ENCODE data around the gene DRD1. TPM values are rescaled to one million over a fixed set of nuclear protein-coding genes. Genes with fewer than 3 reads are reported as not detected.
"Not testable (repeated sequence)": the region's sequence is repeated elsewhere in the genome, so short reads cannot be mapped to it uniquely, and the experiment has no call there.

DRD1 gene
- total RNA-seq, 2 experiments from 2014 or later, result not detected

- peaks cover 1% of the 10 kb centered on the region for H3K4me1 Mint-ChIP-seq
- H3K4me3 Mint-ChIP-seq, result no peak overlapping the region
Measured at GRCh38 chr5:175443514-175444059, 395 bp downstream of the DRD1 start.

GRCh38 chr5:175438234-175438857, 5.6 kb downstream of the DRD1 start:
- H3K4me3 Mint-ChIP-seq, result no peak overlapping the region
- H3K27ac Mint-ChIP-seq, result no peak overlapping the region
- CTCF ChIA-PET, result no interaction called here
- no peak for DNase-seq
- no peaks in the 10 kb centered on the region for H3K36me3 Mint-ChIP-seq
- H3K9me3 Mint-ChIP-seq (ENCODE audit: low read depth), result no peaks in the 10 kb centered on the region
- peaks cover 71% of the 10 kb centered on the region for H3K27me3 Mint-ChIP-seq
- no peak for ATAC-seq
- H3K4me1 Mint-ChIP-seq, result no peaks in the 10 kb centered on the region

More at GRCh38 chr5:175443514-175444059, 395 bp downstream of the DRD1 start:
- no peaks in the 10 kb centered on the region for H3K36me3 Mint-ChIP-seq
- no peak for ATAC-seq
- H3K27ac Mint-ChIP-seq, result no peak overlapping the region
- H3K9me3 Mint-ChIP-seq (ENCODE audit: low read depth), result no peaks in the 10 kb centered on the region
- peaks cover 83% of the 10 kb centered on the region for H3K27me3 Mint-ChIP-seq
- DNase-seq, result no peak
- CTCF ChIA-PET, result interaction anchor here (0.9 to 1.7 kb wide), 3 partner anchors 8 to 493 kb away, joined by 3 to 5 read pairs (median 4); no protein-coding TSS in a partner anchor

GRCh38 chr5:175436359-175436758, 7.6 kb downstream of the DRD1 start:
- DNase-seq (no peak), ATAC-seq (no peak)
- Mint-ChIP-seq H3K27ac (no peak overlapping the region), H3K9me3 (ENCODE audit: low read depth) (no peaks in the 10 kb centered on the region), H3K4me1 (no peaks in the 10 kb centered on the region), H3K27me3 (peaks cover 52% of the 10 kb centered on the region), H3K4me3 (no peak overlapping the region), H3K36me3 (no peaks in the 10 kb centered on the region)
- CTCF ChIA-PET, result no interaction called here

- Mint-ChIP-seq H3K4me3 (no peak overlapping the region), H3K4me1 (no peaks in the 10 kb centered on the region), H3K27me3 (peaks cover 44% of the 10 kb centered on the region), H3K9me3 (ENCODE audit: low read depth) (no peaks in the 10 kb centered on the region), H3K36me3 (no peaks in the 10 kb centered on the region), H3K27ac (no peak overlapping the region)
- CTCF ChIA-PET, result interaction anchor here (0.7 kb wide), 1 partner anchor 9 kb away, joined by 3 read pairs; the partner anchor contains the start of gene DRD1
- no peak for ATAC-seq
- DNase-seq, result no peak
Measured at GRCh38 chr5:175434800-175435199, 9.2 kb downstream of the DRD1 start.

GRCh38 chr5:175427762-175428161, 16.2 kb downstream of the DRD1 start:
- H3K27me3 Mint-ChIP-seq, result peaks cover 29% of the 10 kb centered on the region
- CTCF ChIA-PET, result no interaction called here
- DNase-seq (no peak), ATAC-seq (no peak)
- H3K4me1 Mint-ChIP-seq, result no peaks in the 10 kb centered on the region
- H3K4me3 Mint-ChIP-seq, result no peak overlapping the region
- no peaks in the 10 kb centered on the region for H3K36me3 Mint-ChIP-seq
- no peak overlapping the region for H3K27ac Mint-ChIP-seq
- H3K9me3 Mint-ChIP-seq (ENCODE audit: low read depth), result no peaks in the 10 kb centered on the region

GRCh38 chr5:175424594-175424993, 19.4 kb downstream of the DRD1 start:
- H3K9me3 Mint-ChIP-seq (ENCODE audit: low read depth); ATAC-seq; CTCF ChIA-PET; H3K27ac Mint-ChIP-seq; DNase-seq; H3K36me3 Mint-ChIP-seq; H3K4me1 Mint-ChIP-seq; H3K4me3 Mint-ChIP-seq: not testable (repeated sequence)
- H3K27me3 Mint-ChIP-seq, result peaks cover 25% of the 10 kb centered on the region

GRCh38 chr5:175422058-175422457, 21.9 kb downstream of the DRD1 start:
- no peaks in the 10 kb centered on the region for H3K4me1 Mint-ChIP-seq
- no peak overlapping the region for H3K27ac Mint-ChIP-seq
- DNase-seq (no peak), ATAC-seq (no peak)
- H3K36me3 Mint-ChIP-seq, result no peaks in the 10 kb centered on the region
- peaks cover 23% of the 10 kb centered on the region for H3K27me3 Mint-ChIP-seq
- no peak overlapping the region for H3K4me3 Mint-ChIP-seq
- CTCF ChIA-PET, result no interaction called here
- H3K9me3 Mint-ChIP-seq (ENCODE audit: low read depth), result no peaks in the 10 kb centered on the region

- Mint-ChIP-seq H3K4me1 (no peaks in the 10 kb centered on the region), H3K27ac (no peak overlapping the region), H3K9me3 (ENCODE audit: low read depth) (no peaks in the 10 kb centered on the region), H3K36me3 (no peaks in the 10 kb centered on the region), H3K27me3 (peaks cover 19% of the 10 kb centered on the region), H3K4me3 (no peak overlapping the region)
- ATAC-seq, result no peak
- DNase-seq, result no peak
- CTCF ChIA-PET, result no interaction called here
Measured at GRCh38 chr5:175420383-175420782, 23.6 kb downstream of the DRD1 start.

- Mint-ChIP-seq H3K27me3 (peaks cover 15% of the 10 kb centered on the region), H3K4me1 (no peaks in the 10 kb centered on the region), H3K27ac (no peak overlapping the region), H3K4me3 (no peak overlapping the region), H3K9me3 (ENCODE audit: low read depth) (no peaks in the 10 kb centered on the region), H3K36me3 (no peaks in the 10 kb centered on the region)
- CTCF ChIA-PET, result no interaction called here
- ATAC-seq (no peak), DNase-seq (no peak)
Measured at GRCh38 chr5:175418251-175418650, 25.7 kb downstream of the DRD1 start.

- DNase-seq (no peak), ATAC-seq (no peak)
- Mint-ChIP-seq H3K4me3 (no peak overlapping the region), H3K4me1 (no peaks in the 10 kb centered on the region), H3K27ac (no peak overlapping the region), H3K36me3 (no peaks in the 10 kb centered on the region), H3K27me3 (peaks cover 16% of the 10 kb centered on the region), H3K9me3 (ENCODE audit: low read depth) (no peaks in the 10 kb centered on the region)
- CTCF ChIA-PET, result no interaction called here
Measured at GRCh38 chr5:175417384-175417783, 26.6 kb downstream of the DRD1 start.

GRCh38 chr5:175415303-175415702, 28.7 kb downstream of the DRD1 start:
- no peak overlapping the region for H3K27ac Mint-ChIP-seq
- CTCF ChIA-PET, result interaction anchor here (1.1 kb wide), 1 partner anchor 119 kb away, joined by 3 read pairs; no protein-coding TSS in a partner anchor
- no peaks in the 10 kb centered on the region for H3K36me3 Mint-ChIP-seq
- DNase-seq, result no peak
- no peak overlapping the region for H3K4me3 Mint-ChIP-seq
- H3K9me3 Mint-ChIP-seq (ENCODE audit: low read depth), result no peaks in the 10 kb centered on the region
- no peaks in the 10 kb centered on the region for H3K4me1 Mint-ChIP-seq
- ATAC-seq, result no peak
- peaks cover 23% of the 10 kb centered on the region for H3K27me3 Mint-ChIP-seq

- ATAC-seq (no peak), DNase-seq (no peak)
- CTCF ChIA-PET, result no interaction called here
- H3K4me1 Mint-ChIP-seq, result no peaks in the 10 kb centered on the region
- H3K36me3 Mint-ChIP-seq, result no peaks in the 10 kb centered on the region
- no peak overlapping the region for H3K4me3 Mint-ChIP-seq
- H3K27ac Mint-ChIP-seq, result no peak overlapping the region
- H3K27me3 Mint-ChIP-seq, result peaks cover 23% of the 10 kb centered on the region
- no peaks in the 10 kb centered on the region for H3K9me3 Mint-ChIP-seq (ENCODE audit: low read depth)
Measured at GRCh38 chr5:175410926-175411325, 33.1 kb downstream of the DRD1 start.

- H3K4me1 Mint-ChIP-seq, result no peaks in the 10 kb centered on the region
- DNase-seq (no peak), ATAC-seq (no peak)
- no peak overlapping the region for H3K27ac Mint-ChIP-seq
- H3K9me3 Mint-ChIP-seq (ENCODE audit: low read depth), result peaks cover 2% of the 10 kb centered on the region
- no peak overlapping the region for H3K4me3 Mint-ChIP-seq
- H3K36me3 Mint-ChIP-seq, result no peaks in the 10 kb centered on the region
- CTCF ChIA-PET, result no interaction called here
- H3K27me3 Mint-ChIP-seq, result peaks cover 5% of the 10 kb centered on the region
Measured at GRCh38 chr5:175406300-175406699, 37.7 kb downstream of the DRD1 start.

- H3K4me3 Mint-ChIP-seq; DNase-seq; H3K9me3 Mint-ChIP-seq (ENCODE audit: low read depth); H3K27me3 Mint-ChIP-seq; H3K4me1 Mint-ChIP-seq; H3K36me3 Mint-ChIP-seq; CTCF ChIA-PET; ATAC-seq; H3K27ac Mint-ChIP-seq: not testable (repeated sequence)
Measured at GRCh38 chr5:175397590-175398297, 46.2 kb downstream of the DRD1 start.

Measured in activated CD8-positive, alpha-beta memory T cell treated with anti-CD3 and anti-CD28 coated beads, Interleukin-2, amount 10 ng/mL, durations not matched to agents 7 days and 5 days (primary cell).